BE2C (cell line): ENCODE data around the gene EBF3.

Source experiments
- DNase-seq: peaks from one replicate; pipeline ENCODE4 v3.0.0-alpha.2; 2020
- H3K27me3 ChIP-seq: fragments of 250-450 bp; sonication (Bioruptor Pico); 2 replicates; pipeline ENCODE4 v1.5.1; 2020; ENCODE audit warnings: mild to moderate bottlenecking
- H3K36me3 ChIP-seq: fragments of 250-450 bp; sonication (Bioruptor Pico); 2 replicates; pipeline ENCODE4 v1.5.1; 2020; ENCODE audit warnings: mild to moderate bottlenecking
- H3K4me1 ChIP-seq: fragments of 250-450 bp; sonication (Bioruptor Pico); 2 replicates; pipeline ENCODE4 v1.5.1; 2020
- H3K4me3 ChIP-seq: 2 replicates; pipeline ENCODE4 v1.5.1; 2011; ENCODE audit warnings: low read depth, low read length
- H3K9me3 ChIP-seq: fragments of 250-450 bp; sonication (Bioruptor Pico); 2 replicates; pipeline ENCODE4 v1.5.1; 2020
- TF ChIP-seq, protein P1 (sequence below): IDR thresholded peaks from 2 replicates; pipeline ENCODE4 v1.5.1; 2012; ENCODE audit warnings: mild to moderate bottlenecking, low read depth, low read length

Gene EBF3

DNA sequence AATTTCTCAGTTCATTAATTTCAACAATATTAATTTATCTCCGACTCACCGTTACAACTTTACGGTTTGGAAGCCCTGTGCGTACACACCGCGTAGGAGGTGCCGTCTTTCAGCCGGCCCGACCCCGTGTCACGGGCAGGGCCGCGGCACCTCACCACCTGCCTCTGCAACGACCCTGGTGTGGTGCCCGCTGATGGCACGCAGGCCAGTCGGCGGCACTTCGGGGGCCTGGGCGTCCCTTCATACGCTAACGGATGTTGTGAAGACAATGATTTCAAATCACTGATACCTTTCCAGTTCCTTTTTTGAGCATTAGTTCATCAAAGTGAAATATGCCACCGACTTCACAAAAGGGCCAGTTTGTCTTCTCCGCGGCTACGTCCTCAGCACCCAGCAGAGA, 125.3 kb downstream of the EBF3 start:
- H3K36me3 ChIP-seq: peaks cover 43% of the 10 kb centered on the region
- TF ChIP-seq, protein P1, sequence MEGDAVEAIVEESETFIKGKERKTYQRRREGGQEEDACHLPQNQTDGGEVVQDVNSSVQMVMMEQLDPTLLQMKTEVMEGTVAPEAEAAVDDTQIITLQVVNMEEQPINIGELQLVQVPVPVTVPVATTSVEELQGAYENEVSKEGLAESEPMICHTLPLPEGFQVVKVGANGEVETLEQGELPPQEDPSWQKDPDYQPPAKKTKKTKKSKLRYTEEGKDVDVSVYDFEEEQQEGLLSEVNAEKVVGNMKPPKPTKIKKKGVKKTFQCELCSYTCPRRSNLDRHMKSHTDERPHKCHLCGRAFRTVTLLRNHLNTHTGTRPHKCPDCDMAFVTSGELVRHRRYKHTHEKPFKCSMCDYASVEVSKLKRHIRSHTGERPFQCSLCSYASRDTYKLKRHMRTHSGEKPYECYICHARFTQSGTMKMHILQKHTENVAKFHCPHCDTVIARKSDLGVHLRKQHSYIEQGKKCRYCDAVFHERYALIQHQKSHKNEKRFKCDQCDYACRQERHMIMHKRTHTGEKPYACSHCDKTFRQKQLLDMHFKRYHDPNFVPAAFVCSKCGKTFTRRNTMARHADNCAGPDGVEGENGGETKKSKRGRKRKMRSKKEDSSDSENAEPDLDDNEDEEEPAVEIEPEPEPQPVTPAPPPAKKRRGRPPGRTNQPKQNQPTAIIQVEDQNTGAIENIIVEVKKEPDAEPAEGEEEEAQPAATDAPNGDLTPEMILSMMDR: no peak

DNA sequence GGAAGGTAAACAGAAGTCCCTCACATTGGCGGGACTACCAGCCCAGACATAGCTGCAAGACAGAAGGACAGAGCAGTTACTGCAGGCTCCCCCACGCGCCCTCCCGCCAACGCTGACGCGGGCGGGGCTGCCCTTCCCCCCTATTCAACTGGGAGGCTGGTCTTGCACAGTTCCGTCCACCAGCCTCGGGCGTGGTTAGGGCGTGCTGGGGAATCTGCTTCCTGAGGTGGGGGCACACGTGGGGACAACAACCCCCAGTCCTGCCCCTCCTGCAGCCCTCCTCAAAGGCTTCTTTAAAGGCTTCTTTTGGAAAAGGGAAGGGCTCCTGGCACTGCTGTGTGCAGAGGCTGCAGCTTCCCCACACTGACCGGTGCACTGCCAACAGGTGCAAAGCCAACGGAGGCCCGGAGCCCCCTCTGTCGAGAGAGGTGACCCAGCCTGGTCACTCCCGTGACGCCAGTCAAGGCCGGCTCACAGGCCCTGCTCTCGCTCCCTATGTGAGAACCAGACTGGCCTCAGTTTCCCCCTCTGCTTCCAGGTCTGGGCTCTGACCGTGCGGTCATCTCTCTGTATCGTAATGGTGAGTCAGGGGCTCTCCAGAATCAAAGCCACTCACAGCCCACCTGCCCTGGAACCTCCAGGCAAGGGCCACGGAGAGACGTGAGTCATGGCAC, 126.0 kb downstream of the EBF3 start:
- no peaks in the 10 kb centered on the region for H3K9me3 ChIP-seq
- no peaks in the 10 kb centered on the region for H3K27me3 ChIP-seq
- H3K36me3 ChIP-seq: peaks cover 40% of the 10 kb centered on the region

More for the DNA sequence above, 125.3 kb downstream of the EBF3 start:
- no peaks in the 10 kb centered on the region for H3K9me3 ChIP-seq
- no peak overlapping the region for H3K4me3 ChIP-seq
- no peaks in the 10 kb centered on the region for H3K27me3 ChIP-seq
- DNase-seq: no peak
- no peaks in the 10 kb centered on the region for H3K4me1 ChIP-seq

DNA sequence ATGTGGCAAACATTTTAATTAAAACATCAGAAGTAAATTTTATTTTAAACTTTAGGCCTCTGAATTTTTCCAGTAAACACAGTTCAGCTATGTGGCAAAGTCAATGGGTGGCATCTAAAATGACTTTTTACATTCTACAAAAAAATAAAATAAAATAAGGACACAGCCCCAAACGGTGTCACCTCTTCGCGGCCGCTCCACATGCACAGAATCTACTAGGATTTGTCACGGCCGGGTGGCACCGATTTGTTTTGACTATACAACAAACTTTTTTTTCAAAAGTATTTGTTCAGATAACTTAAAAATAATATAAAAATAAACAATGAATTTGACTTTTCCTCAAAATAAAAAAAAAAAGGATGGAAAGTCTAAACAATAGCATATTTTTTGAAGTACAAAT, 127.8 kb downstream of the EBF3 start:
- H3K4me1 ChIP-seq: no peaks in the 10 kb centered on the region
- no peak overlapping the region for H3K4me3 ChIP-seq
- peaks cover 27% of the 10 kb centered on the region for H3K36me3 ChIP-seq
- H3K27me3 ChIP-seq: no peaks in the 10 kb centered on the region
- H3K9me3 ChIP-seq: no peaks in the 10 kb centered on the region
- no peak for DNase-seq
- TF ChIP-seq, protein P1: no peak

More for the DNA sequence above, 126.0 kb downstream of the EBF3 start:
- no peak for DNase-seq
- no peak overlapping the region for H3K4me3 ChIP-seq
- TF ChIP-seq, protein P1: no peak
- no peaks in the 10 kb centered on the region for H3K4me1 ChIP-seq

DNA sequence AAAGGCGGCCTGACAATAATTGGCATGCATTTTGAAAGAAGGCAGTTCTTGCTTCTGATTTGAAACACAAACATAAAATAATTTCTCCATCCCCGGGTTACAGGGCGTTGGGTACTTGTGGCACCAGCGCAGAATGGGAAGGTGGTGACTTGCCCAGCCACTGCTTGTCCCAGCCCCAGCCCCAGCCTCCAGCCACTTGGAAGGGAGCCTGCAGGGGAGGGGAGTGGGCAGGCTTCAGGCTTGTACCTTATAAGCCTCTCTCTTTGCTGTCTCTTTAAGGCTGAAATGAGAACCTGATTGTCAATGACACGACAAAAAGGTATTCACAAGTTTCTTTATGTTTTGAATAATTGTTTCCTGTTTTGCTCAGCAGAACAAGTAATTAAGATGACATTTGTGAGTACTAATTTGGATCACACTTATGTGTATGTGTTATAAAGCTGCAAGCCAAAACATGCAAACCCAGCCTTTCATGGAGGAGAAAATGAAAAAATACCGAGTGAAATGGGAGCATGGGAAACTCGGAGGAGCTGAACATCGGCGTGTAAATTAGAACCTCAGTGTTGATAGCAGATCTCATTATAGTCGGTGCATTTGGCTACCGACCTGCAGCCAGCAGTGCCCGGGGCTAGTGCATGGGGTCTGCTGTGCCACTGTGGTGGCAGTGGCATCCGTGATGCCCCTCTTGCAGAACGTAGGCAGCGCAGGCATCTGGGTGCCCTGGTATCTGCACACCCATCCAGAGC, 129.9 kb downstream of the EBF3 start:
- H3K9me3 ChIP-seq: no peaks in the 10 kb centered on the region
- no peak overlapping the region for H3K4me3 ChIP-seq
- H3K27me3 ChIP-seq: no peaks in the 10 kb centered on the region
- H3K36me3 ChIP-seq: peaks cover 11% of the 10 kb centered on the region
- H3K4me1 ChIP-seq: peaks cover 4% of the 10 kb centered on the region; the same call in 1 of the 2 replicates
- no peak for DNase-seq
- TF ChIP-seq, protein P1: no peak

DNA sequence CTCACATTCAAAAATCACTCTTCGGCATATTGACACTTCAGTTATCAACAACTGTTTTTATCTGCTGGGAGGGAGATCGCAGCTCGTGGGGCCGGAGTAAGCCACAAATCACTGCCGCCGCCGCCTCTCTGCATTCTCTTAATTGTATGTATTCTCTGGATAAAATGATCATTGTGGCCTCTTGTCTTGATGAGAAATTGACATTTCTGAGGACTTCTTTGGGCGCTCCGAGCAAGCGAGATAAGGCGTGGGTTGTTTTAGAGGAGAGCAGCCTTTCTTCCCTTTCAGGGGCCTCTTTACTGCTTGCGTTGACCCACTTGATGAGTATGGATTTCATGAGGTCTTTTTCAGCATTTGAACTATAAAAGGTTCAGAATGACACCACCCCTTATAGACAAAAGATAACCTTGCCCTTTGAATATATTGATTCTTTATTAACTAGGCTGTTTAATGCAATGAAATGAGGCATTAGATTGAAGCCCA, 130.6 kb downstream of the EBF3 start:
- no peak for DNase-seq
- peaks cover 4% of the 10 kb centered on the region; the same call in 1 of the 2 replicates for H3K4me1 ChIP-seq
- TF ChIP-seq, protein P1: no peak
- H3K27me3 ChIP-seq: no peaks in the 10 kb centered on the region
- no peaks in the 10 kb centered on the region for H3K9me3 ChIP-seq
- H3K4me3 ChIP-seq: no peak overlapping the region
- H3K36me3 ChIP-seq: peaks cover 5% of the 10 kb centered on the region
